COR-L47 (cell line): ENCODE measurements around the gene PEX7.
"Not testable (repeated sequence)": the region's sequence is repeated elsewhere in the genome, so short reads cannot be mapped to it uniquely, and the experiment has no call there.

Source experiments
- DNase-seq: peaks from one replicate; lab custom pipeline; 2025; lab: John Stamatoyannopoulos, UW

Gene PEX7

GRCh38 chr6:136840276-136841001, 18.0 kb downstream of the PEX7 start:
- no peak for DNase-seq

- DNase-seq, result no peak
Observed at GRCh38 chr6:136843210-136843609, 20.8 kb downstream of the PEX7 start.

GRCh38 chr6:136846046-136846445, 23.7 kb downstream of the PEX7 start:
- DNase-seq, result peak; percentile 15

- DNase-seq, result not testable (repeated sequence)
Observed at GRCh38 chr6:136846477-136846876, 24.1 kb downstream of the PEX7 start.

- DNase-seq, result not testable (repeated sequence)
Observed at GRCh38 chr6:136849979-136850563, 27.7 kb downstream of the PEX7 start.

- no peak for DNase-seq
Observed at GRCh38 chr6:136859430-136859829, 37.0 kb downstream of the PEX7 start.

GRCh38 chr6:136860043-136860442, 37.7 kb downstream of the PEX7 start:
- DNase-seq, result no peak

GRCh38 chr6:136862662-136863061, 40.3 kb downstream of the PEX7 start:
- no peak for DNase-seq

- no peak for DNase-seq
Observed at GRCh38 chr6:136863752-136864151, 41.4 kb downstream of the PEX7 start.

GRCh38 chr6:136864676-136865075, 42.3 kb downstream of the PEX7 start:
- no peak for DNase-seq

- DNase-seq, result no peak
Observed at GRCh38 chr6:136866872-136867416, 44.6 kb downstream of the PEX7 start.

- DNase-seq, result no peak
Observed at GRCh38 chr6:136869451-136869850, 47.1 kb downstream of the PEX7 start.

GRCh38 chr6:136873748-136874147, 51.4 kb downstream of the PEX7 start:
- no peak for DNase-seq

- DNase-seq, result not testable (repeated sequence)
Observed at GRCh38 chr6:136876469-136876868, 54.1 kb downstream of the PEX7 start.

GRCh38 chr6:136880748-136881460, 58.5 kb downstream of the PEX7 start:
- DNase-seq, result no peak

GRCh38 chr6:136886091-136886490, 63.7 kb downstream of the PEX7 start:
- DNase-seq, result no peak

- no peak for DNase-seq
Observed at GRCh38 chr6:136887953-136888352, 65.6 kb downstream of the PEX7 start.

- peak; percentile 20 for DNase-seq
Observed at GRCh38 chr6:136889271-136890193, 67.1 kb downstream of the PEX7 start.

- no peak for DNase-seq
Observed at GRCh38 chr6:136890194-136890839, 67.9 kb downstream of the PEX7 start.

- no peak for DNase-seq
Observed at GRCh38 chr6:136890986-136891385, 68.6 kb downstream of the PEX7 start.

GRCh38 chr6:136893187-136893586, 70.8 kb downstream of the PEX7 start:
- DNase-seq, result no peak
